Prostate gland (tissue), 2 donors: ENCODE results near the gene ENTREP1. TPM values are rescaled to one million over a fixed set of nuclear protein-coding genes. Genes with fewer than 3 reads are reported as not detected.
A peak's percentile ranks its signal among the peaks of the same experiment; 100 is the strongest.

Experiments used
- DNase-seq: peaks from one replicate; pipeline ENCODE4 v3.0.0-alpha.2; 2019; ENCODE audit warnings: low spot score
- H3K27ac ChIP-seq, 2 donors: fragments of 200-600 bp; sonication (generic); 2 replicates each; pipeline ENCODE4 v1.5.1; 2017 to 2019
- H3K27me3 ChIP-seq: fragments of 200-600 bp; sonication (generic); replicated peaks from 2 replicates; pipeline ENCODE4 v1.5.1; 2019; ENCODE audit not compliant: insufficient read depth
- H3K36me3 ChIP-seq, 2 donors: fragments of 200-600 bp; sonication (generic); 1 replicate in 1 of 2; 2 replicates in 1 of 2; pipeline versions ENCODE4 v1.5.1 to v1.8.1; 2017 to 2019
- H3K4me1 ChIP-seq: fragments of 200-600 bp; sonication (generic); replicated peaks from 2 replicates; pipeline ENCODE4 v1.5.1; 2019
- H3K4me3 ChIP-seq, 2 donors: fragments of 200-600 bp; sonication (generic); 2 replicates each; pipeline ENCODE4 v1.5.1; 2017 to 2019
- H3K9me3 ChIP-seq: fragments of 200-600 bp; sonication (generic); 2 replicates; pipeline ENCODE4 v1.5.1; 2017
- CTCF ChIP-seq, 4 experiments: fragments of 200-600 bp in 2 of 4; fragments of 450-650 bp in 2 of 4; sonication (generic) in 2 of 4; IDR thresholded peaks; 1 replicate in 3 of 4; 2 replicates in 1 of 4; pipeline ENCODE4 v1.5.1; 2016 to 2019; ENCODE audit warnings: antibody characterized with exemption in 4 of 4, mild to moderate bottlenecking in 2 of 4, moderate library complexity in 2 of 4
- POLR2A ChIP-seq: fragments of 450-650 bp; IDR thresholded peaks from one replicate; pipeline ENCODE4 v1.6.1; 2016; ENCODE audit warnings: antibody characterized with exemption, mild to moderate bottlenecking
- POLR2AphosphoS5 ChIP-seq: sonication (generic); formaldehyde crosslinking; IDR thresholded peaks from one replicate; pipeline ENCODE4 v1.6.1; 2017; ENCODE audit warnings: antibody characterized with exemption
- WGBS: methylation state at CpG from one replicate; pipeline ENCODE4 v1.1.5; 2018; 5-methylcytosine and 5-hydroxymethylcytosine counted together
- intact Hi-C: fragments of 100-400 bp; cut with DNase I; formaldehyde crosslinking; loops from one replicate; pipeline ENCODE4 v1.14.2; 2022
- total RNA-seq, 2 donors: library from RNA; depleted of rRNA; stranded (reverse); fragments of >200 nt; gene quantifications; one replicate each; pipeline ENCODE4 v1.1.0, GENCODE V29; 2016

ENTREP1 gene
- total RNA-seq, 2 donors from 2014 or later, result 10.2 to 32.8 TPM

DNA sequence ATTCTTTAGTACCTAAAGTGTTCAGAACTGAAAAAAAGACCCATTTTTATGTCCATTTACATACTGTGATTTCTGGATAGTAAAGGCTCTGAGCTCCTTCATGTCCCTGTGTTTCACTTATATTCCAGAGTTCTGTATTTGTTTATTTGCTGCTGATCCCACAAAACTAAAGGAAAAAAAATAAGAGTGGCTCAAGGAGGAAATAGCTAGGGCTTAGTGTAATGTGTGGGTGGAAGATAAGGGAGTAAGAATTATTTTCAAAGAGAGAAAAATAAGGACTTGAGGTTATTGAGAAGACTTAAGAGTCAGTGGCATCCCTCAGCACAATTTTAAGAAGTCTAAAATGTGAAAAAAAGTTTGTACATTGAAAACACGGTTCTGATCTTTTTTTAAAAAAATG lies 46.0 kb downstream of the ENTREP1 start:
- Histone ChIP-seq H3K4me3 (no peak overlapping the region), H3K36me3 (no peaks in the 10 kb centered on the region), H3K27ac (no peak overlapping the region), H3K9me3 (no peaks in the 10 kb centered on the region), H3K4me1 (no peaks in the 10 kb centered on the region), H3K27me3 (no peaks in the 10 kb centered on the region)
- WGBS, result 15% methylated on average over 1 of the region's 1 CpG
- TF ChIP-seq CTCF (IDR thresholded peaks at IDR 0.05), result no peak
- DNase-seq, result no peak
- intact Hi-C loops, result no loop called here

- Histone ChIP-seq H3K27ac (no peak overlapping the region), H3K36me3 (no peaks in the 10 kb centered on the region), H3K9me3 (no peaks in the 10 kb centered on the region), H3K27me3 (no peaks in the 10 kb centered on the region), H3K4me1 (no peaks in the 10 kb centered on the region), H3K4me3 (no peak overlapping the region)
- TF ChIP-seq POLR2A (no peak), CTCF (IDR thresholded peaks at IDR 0.05) (no peak), POLR2AphosphoS5 (peak; percentile 43)
- no peak for DNase-seq
- intact Hi-C loops, result no loop called here
- WGBS, result 28% methylated on average over 3 of the region's 3 CpGs
Observed at GRCh38 chr9:69376651-69377050, 51.6 kb downstream of the ENTREP1 start.

- WGBS, result 99% methylated on average over 13 of the region's 13 CpGs
- intact Hi-C loops, result no loop called here
Observed at GRCh38 chr9:69377291-69377690, 52.3 kb downstream of the ENTREP1 start.

GRCh38 chr9:69377981-69378380 lies 53.0 kb downstream of the ENTREP1 start:
- no peaks in the 10 kb centered on the region for H3K27me3 ChIP-seq
- no peak overlapping the region for H3K27ac ChIP-seq
- WGBS, result 69% methylated on average over 2 of the region's 2 CpGs
- intact Hi-C loops, result no loop called here
- no peaks in the 10 kb centered on the region for H3K36me3 ChIP-seq
- H3K4me1 ChIP-seq, result no peaks in the 10 kb centered on the region
- H3K4me3 ChIP-seq, result no peak overlapping the region
- TF ChIP-seq CTCF (IDR thresholded peaks at IDR 0.05) (no peak), POLR2A (no peak), POLR2AphosphoS5 (no peak)
- no peak for DNase-seq
- no peaks in the 10 kb centered on the region for H3K9me3 ChIP-seq

More at GRCh38 chr9:69377291-69377690, 52.3 kb downstream of the ENTREP1 start:
- H3K4me1 ChIP-seq, result no peaks in the 10 kb centered on the region
- H3K27me3 ChIP-seq, result no peaks in the 10 kb centered on the region
- no peak overlapping the region for H3K4me3 ChIP-seq
- H3K36me3 ChIP-seq, result no peaks in the 10 kb centered on the region
- TF ChIP-seq CTCF (IDR thresholded peaks at IDR 0.05) (no peak), POLR2AphosphoS5 (no peak)
- no peak overlapping the region for H3K27ac ChIP-seq
- no peak for DNase-seq
- H3K9me3 ChIP-seq, result no peaks in the 10 kb centered on the region

GRCh38 chr9:69379270-69379982 lies 54.4 kb downstream of the ENTREP1 start:
- no peaks in the 10 kb centered on the region for H3K27me3 ChIP-seq
- no peaks in the 10 kb centered on the region for H3K4me1 ChIP-seq
- WGBS, result 58% methylated on average over 9 of the region's 9 CpGs
- no peaks in the 10 kb centered on the region for H3K9me3 ChIP-seq
- DNase-seq, result no peak
- no peak overlapping the region for H3K4me3 ChIP-seq
- H3K27ac ChIP-seq, result peak overlapping the region in 1 of 2 donors; percentile 55
- H3K36me3 ChIP-seq, result no peaks in the 10 kb centered on the region
- TF ChIP-seq POLR2AphosphoS5, result no peak
- no peak for TF ChIP-seq CTCF (IDR thresholded peaks at IDR 0.05)
- intact Hi-C loops, result no loop called here
